Measurements from ENCODE around the gene SLC16A3.

SLC16A3 gene

GRCh38 chr17:82270651-82271050 is 41.8 kb downstream of the SLC16A3 start:
- H3K4me3 ChIP-seq (ENCODE audit: low read depth, low read length) = no peak overlapping the region
- DNase-seq (ENCODE audit: low read depth, low spot score) = no peak
- in situ Hi-C loops (cut with HindIII; ENCODE audit: low sequenced_read_pairs) = no loop called here
- no peak for TF ChIP-seq CTCF (IDR thresholded peaks at IDR 0.05; ENCODE audit: low read depth, low read length)

- H3K4me3 ChIP-seq (ENCODE audit: low read depth, low read length) = no peak overlapping the region
- no peak for DNase-seq (ENCODE audit: low read depth, low spot score)
- in situ Hi-C loops (cut with HindIII; ENCODE audit: low sequenced_read_pairs) = no loop called here
Observed at GRCh38 chr17:82271401-82271800, 42.6 kb downstream of the SLC16A3 start.

GRCh38 chr17:82272495-82273326 is 43.9 kb downstream of the SLC16A3 start:
- in situ Hi-C loops (cut with HindIII; ENCODE audit: low sequenced_read_pairs) = no loop called here
- TF ChIP-seq CTCF (IDR thresholded peaks at IDR 0.05; ENCODE audit: low read depth, low read length) = no peak
- peak overlapping the region; percentile 83 for H3K4me3 ChIP-seq (ENCODE audit: low read depth, low read length)
- DNase-seq (ENCODE audit: low read depth, low spot score) = no peak

More at GRCh38 chr17:82271401-82271800, 42.6 kb downstream of the SLC16A3 start:
- no peak for TF ChIP-seq CTCF (IDR thresholded peaks at IDR 0.05; ENCODE audit: low read depth, low read length)

GRCh38 chr17:82273327-82274133 is 44.7 kb downstream of the SLC16A3 start, which contains the start of gene CSNK1D:
CSNK1D (minus strand) TSS chr17:82273700; CDS start chr17:82273381, 319 bp downstream.
- TF ChIP-seq CTCF (IDR thresholded peaks at IDR 0.05; ENCODE audit: low read depth, low read length) = no peak
- H3K4me3 ChIP-seq (ENCODE audit: low read depth, low read length) = peak within 1 kb of the TSS; percentile 83
- peak; percentile 88 for DNase-seq (ENCODE audit: low read depth, low spot score)
- in situ Hi-C loops (cut with HindIII; ENCODE audit: low sequenced_read_pairs) = no loop called here

- in situ Hi-C loops (cut with HindIII; ENCODE audit: low sequenced_read_pairs) = no loop called here
- H3K4me3 ChIP-seq (ENCODE audit: low read depth, low read length) = peak overlapping the region; percentile 83
- TF ChIP-seq CTCF (IDR thresholded peaks at IDR 0.05; ENCODE audit: low read depth, low read length) = no peak
- DNase-seq (ENCODE audit: low read depth, low spot score) = no peak
Observed at GRCh38 chr17:82274134-82275020, 45.5 kb downstream of the SLC16A3 start.

GRCh38 chr17:82275326-82275725 is 46.5 kb downstream of the SLC16A3 start:
- in situ Hi-C loops (cut with HindIII; ENCODE audit: low sequenced_read_pairs) = no loop called here
- TF ChIP-seq CTCF (IDR thresholded peaks at IDR 0.05; ENCODE audit: low read depth, low read length) = no peak
- no peak for DNase-seq (ENCODE audit: low read depth, low spot score)
- H3K4me3 ChIP-seq (ENCODE audit: low read depth, low read length) = no peak overlapping the region

Measured in astrocyte of the spinal cord (primary cell).